Tibial nerve (tissue), 4 donors: Measurements from ENCODE around the gene SMARCA4. TPM values are rescaled to one million over a fixed set of nuclear protein-coding genes. Genes with fewer than 3 reads are reported as not detected.
"Not testable (repeated sequence)": the region's sequence is repeated elsewhere in the genome, so short reads cannot be mapped to it uniquely, and the experiment has no call there.

ENCODE experiments used
- DNase-seq, 2 donors: peaks; one replicate each; pipeline ENCODE4 v3.0.0-alpha.2; 2019; ENCODE audit warnings: low spot score in 2 of 2
- H3K27ac ChIP-seq, 4 donors: fragments of 200-600 bp; sonication (generic) in 3 of 4; one replicate each; pipeline ENCODE4 v1.5.1; 2017 to 2019; ENCODE audit warnings: mild to moderate bottlenecking in 1 of 4
- H3K27me3 ChIP-seq, 2 donors: fragments of 200-600 bp; sonication (generic) in 1 of 2; one replicate each; pipeline versions ENCODE4 v1.5.1 to v1.6.0; 2017 to 2019
- H3K36me3 ChIP-seq, 3 donors: fragments of 200-600 bp; sonication (generic); one replicate each; pipeline ENCODE4 v1.5.1; 2018 to 2019
- H3K4me1 ChIP-seq, 4 donors: fragments of 200-600 bp; sonication (generic) in 3 of 4; one replicate each; pipeline ENCODE4 v1.5.1; 2017 to 2019
- H3K4me3 ChIP-seq, 4 donors: fragments of 200-600 bp; sonication (generic) in 3 of 4; one replicate each; pipeline ENCODE4 v1.5.1; 2017 to 2019; ENCODE audit warnings: mild to moderate bottlenecking in 1 of 4, moderate library complexity in 1 of 4
- H3K9me3 ChIP-seq, 4 donors: fragments of 200-600 bp; sonication (generic) in 3 of 4; one replicate each; pipeline ENCODE4 v1.5.1; 2017 to 2019
- CTCF ChIP-seq, 5 experiments: fragments of 200-600 bp in 3 of 5; fragments of 450-650 bp in 2 of 5; sonication (generic) in 3 of 5; IDR thresholded peaks; one replicate each; pipeline ENCODE4 v1.5.1; 2016 to 2019; ENCODE audit warnings: antibody characterized with exemption in 5 of 5, mild to moderate bottlenecking in 3 of 5, moderate library complexity in 2 of 5
- EP300 ChIP-seq, 2 donors: sonication (generic); formaldehyde crosslinking; IDR thresholded peaks; one replicate each; pipeline ENCODE4 v1.6.1; 2017; ENCODE audit warnings: antibody characterized with exemption in 2 of 2, mild to moderate bottlenecking in 1 of 2
- POLR2A ChIP-seq, 2 donors: fragments of 450-650 bp; IDR thresholded peaks; one replicate each; pipeline ENCODE4 v1.6.1; 2017; ENCODE audit warnings: antibody characterized with exemption in 2 of 2, mild to moderate bottlenecking in 2 of 2, moderate library complexity in 2 of 2
- WGBS, 2 donors: methylation state at CpG; one replicate each; pipeline ENCODE4 v1.1.5; 2018; 5-methylcytosine and 5-hydroxymethylcytosine counted together
- total RNA-seq, 4 donors: library from RNA; depleted of rRNA; stranded (reverse); fragments of >200 nt; gene quantifications; one replicate each; pipeline ENCODE4 v1.1.0, GENCODE V29; 2016

The SMARCA4 gene
- total RNA-seq, 4 donors from 2014 or later = 54.2 to 122 (median 73.9) TPM

- Histone ChIP-seq H3K4me3 (no peak overlapping the region), H3K27me3 (no peaks in the 10 kb centered on the region), H3K36me3 (peaks cover 0 to 94% (median 24%) of the 10 kb centered on the region in 3 donors), H3K9me3 (no peaks in the 10 kb centered on the region), H3K4me1 (no peaks in the 10 kb centered on the region), H3K27ac (no peak overlapping the region)
- DNase-seq = no peak
- TF ChIP-seq POLR2A (IDR thresholded peaks at IDR 0.05) (no peak), CTCF (IDR thresholded peaks at IDR 0.05) (no peak), EP300 (IDR thresholded peaks at IDR 0.05) (no peak)
- WGBS, 2 donors = 93 to 94% methylated on average over 9 of the region's 9 CpGs
Observed at GRCh38 chr19:10991521-10992081, 30.8 kb downstream of the SMARCA4 start.

GRCh38 chr19:10992174-10992573, 31.3 kb downstream of the SMARCA4 start:
- H3K4me1 ChIP-seq, DNase-seq, H3K27ac ChIP-seq, H3K27me3 ChIP-seq, H3K9me3 ChIP-seq, H3K4me3 ChIP-seq: not testable (repeated sequence)
- WGBS, 2 donors = 81 to 88% methylated on average over 6 of the region's 6 CpGs
- H3K36me3 ChIP-seq = peaks cover 0 to 94% (median 20%) of the 10 kb centered on the region in 3 donors

- TF ChIP-seq CTCF (IDR thresholded peaks at IDR 0.05) (no peak), EP300 (IDR thresholded peaks at IDR 0.05) (no peak), POLR2A (IDR thresholded peaks at IDR 0.05) (no peak)
- Histone ChIP-seq H3K4me1 (peaks cover 0 to 11% (median 0%) of the 10 kb centered on the region in 4 donors), H3K36me3 (peaks cover 0 to 88% (median 7%) of the 10 kb centered on the region in 3 donors), H3K9me3 (no peaks in the 10 kb centered on the region), H3K27ac (no peak overlapping the region), H3K27me3 (no peaks in the 10 kb centered on the region), H3K4me3 (no peak overlapping the region)
- DNase-seq = no peak
- 87 to 89% methylated on average over 29 of the region's 29 CpGs for WGBS, 2 donors
Observed at GRCh38 chr19:10995926-10996600, 35.2 kb downstream of the SMARCA4 start.

GRCh38 chr19:10998045-10998533, 37.3 kb downstream of the SMARCA4 start:
- Histone ChIP-seq H3K9me3 (no peaks in the 10 kb centered on the region), H3K27ac (no peak overlapping the region), H3K36me3 (peaks cover 0 to 90% (median 10%) of the 10 kb centered on the region in 3 donors), H3K4me1 (peaks cover 0 to 11% (median 0%) of the 10 kb centered on the region in 4 donors), H3K27me3 (no peaks in the 10 kb centered on the region), H3K4me3 (no peak overlapping the region)
- DNase-seq = peak; percentile 19 to 61
- TF ChIP-seq CTCF (IDR thresholded peaks at IDR 0.05) (no peak), EP300 (IDR thresholded peaks at IDR 0.05) (no peak), POLR2A (IDR thresholded peaks at IDR 0.05) (no peak)
- WGBS, 2 donors = 45 to 49% methylated on average over 5 to 6 of the region's 6 CpGs

- Histone ChIP-seq H3K27me3 (no peaks in the 10 kb centered on the region), H3K27ac (no peak overlapping the region), H3K36me3 (peaks cover 0 to 90% (median 15%) of the 10 kb centered on the region in 3 donors), H3K4me3 (no peak overlapping the region), H3K4me1 (peaks cover 0 to 11% (median 0%) of the 10 kb centered on the region in 4 donors), H3K9me3 (no peaks in the 10 kb centered on the region)
- DNase-seq = no peak
- 88 to 91% methylated on average over 7 of the region's 7 CpGs for WGBS, 2 donors
- TF ChIP-seq POLR2A (IDR thresholded peaks at IDR 0.05) = no peak
- no peak for TF ChIP-seq CTCF (IDR thresholded peaks at IDR 0.05)
- TF ChIP-seq EP300 (IDR thresholded peaks at IDR 0.05) = no peak
Observed at GRCh38 chr19:10998666-10999065, 37.8 kb downstream of the SMARCA4 start.
